H1 (cell line): Measurements from ENCODE around the gene DDX42. TPM values are rescaled to one million over a fixed set of nuclear protein-coding genes. Genes with fewer than 3 reads are reported as not detected.

Experiments used
- CTCF ChIA-PET: fragments of 300-600 bp; sonication (Branson Sonifier 250); formaldehyde crosslinking; loops from one replicate; lab custom pipeline; 2021; ENCODE audit not compliant: partially characterized antibody; lab: Charles Lee
- POLR2A ChIA-PET: fragments of 300-600 bp; sonication (Branson Sonifier 250); formaldehyde crosslinking; loops from one replicate; lab custom pipeline; 2021; ENCODE audit warnings: inconsistent platforms; ENCODE audit not compliant: partially characterized antibody; lab: Charles Lee
- DNase-seq, 2 experiments: peaks; one replicate each; pipeline versions ENCODE4 v3.0.0 to v3.0.0-alpha.2; 2010 to 2022; ENCODE audit warnings: low spot score in 2 of 2, low read depth in 1 of 2, mixed read lengths in 1 of 2
- FAIRE-seq: peaks from 2 replicates; lab custom pipeline; 2011; peaks lifted over from hg19 to GRCh38; lab: Jason Lieb, UNC
- H2AFZ ChIP-seq: 2 replicates; pipeline ENCODE4 v1.8.1; 2012; ENCODE audit warnings: low read length, inconsistent platforms
- H2AK5ac ChIP-seq: 2 replicates; pipeline ENCODE4 v1.6.1; 2013; ENCODE audit warnings: low read depth, low read length
- H2BK120ac ChIP-seq: replicated peaks from 2 replicates; pipeline ENCODE3; 2013; ENCODE audit warnings: low read depth, low read length, inconsistent platforms
- H2BK12ac ChIP-seq: 2 replicates; pipeline ENCODE4 v1.6.1; 2013; ENCODE audit warnings: low read depth, low read length
- H2BK15ac ChIP-seq: 2 replicates; pipeline ENCODE4 v1.6.1; 2013; ENCODE audit warnings: low read length
- H2BK20ac ChIP-seq: 2 replicates; pipeline ENCODE4 v1.6.1; 2013; ENCODE audit warnings: low read length
- H2BK5ac ChIP-seq: 2 replicates; pipeline ENCODE4 v1.6.1; 2013; ENCODE audit warnings: low read depth, low read length
- H3K14ac ChIP-seq: 2 replicates; pipeline ENCODE4 v1.6.1; 2013; ENCODE audit warnings: inconsistent platforms; ENCODE audit not compliant: insufficient read length
- H3K18ac ChIP-seq: 2 replicates; pipeline ENCODE4 v1.6.1; 2013; ENCODE audit warnings: low read length; ENCODE audit errors: extremely low read depth
- H3K23ac ChIP-seq: 2 replicates; pipeline ENCODE4 v1.6.1; 2013; ENCODE audit warnings: inconsistent platforms; ENCODE audit not compliant: insufficient read length
- H3K23me2 ChIP-seq: 2 replicates; pipeline ENCODE4 v1.6.1; 2013; ENCODE audit warnings: low read depth, low read length
- H3K27ac ChIP-seq: 2 replicates; pipeline ENCODE4 v1.6.1; 2011; ENCODE audit warnings: low read depth, low read length, inconsistent platforms
- H3K27me3 ChIP-seq, 4 experiments: replicated peaks in 1 of 4; 1 replicate in 1 of 4; 2 replicates in 3 of 4; pipeline versions ENCODE4 v1.6.1 to v1.8.1; 2011 to 2013; ENCODE audit warnings: low read length in 3 of 4, mild to moderate bottlenecking in 3 of 4, inconsistent platforms in 2 of 4, mixed read lengths in 2 of 4, moderate library complexity in 1 of 4; ENCODE audit not compliant: control insufficient read depth in 3 of 4, insufficient read depth in 3 of 4; ENCODE audit errors: extremely low read depth in 1 of 4
- H3K36me3 ChIP-seq, 4 experiments: 2 replicates each; pipeline versions ENCODE4 v1.6.1 to v1.8.1; 2011 to 2013; ENCODE audit warnings: mild to moderate bottlenecking in 4 of 4, low read length in 3 of 4, moderate library complexity in 2 of 4, control low read depth in 1 of 4, inconsistent platforms in 1 of 4; ENCODE audit not compliant: insufficient read depth in 4 of 4, control insufficient read depth in 2 of 4
- H3K4ac ChIP-seq: replicated peaks from 2 replicates; pipeline ENCODE3; 2013; ENCODE audit warnings: low read length, low read depth, mixed read lengths, inconsistent platforms; ENCODE audit not compliant: insufficient read length
- H3K4me1 ChIP-seq, 4 experiments: replicated peaks in 1 of 4; 1 replicate in 1 of 4; 2 replicates in 3 of 4; pipeline versions ENCODE4 v1.6.1 to v1.8.1; 2011 to 2013; ENCODE audit warnings: low read length in 3 of 4, inconsistent platforms in 2 of 4, mixed read lengths in 1 of 4; ENCODE audit not compliant: insufficient read depth in 4 of 4, control insufficient read depth in 3 of 4
- H3K4me2 ChIP-seq, 2 experiments: 2 replicates each; pipeline versions ENCODE4 v1.6.1 to v1.8.1; 2011 to 2013; ENCODE audit warnings: low read depth in 2 of 2, low read length in 2 of 2, control low read depth in 1 of 2, inconsistent platforms in 1 of 2, mild to moderate bottlenecking in 1 of 2; ENCODE audit not compliant: insufficient read depth in 1 of 2
- H3K4me3 ChIP-seq, 4 experiments: fragments of 200-600, 300-600 bp in 1 of 4; sonication (generic), shearing (Covaris generic), sonication (Bioruptor Twin) in 1 of 4; 2 replicates each; pipeline versions ENCODE4 v1.5.1 to v1.8.1; 2011 to 2016; ENCODE audit warnings: low read length in 4 of 4, low read depth in 3 of 4, control low read depth in 2 of 4, inconsistent platforms in 2 of 4, mild to moderate bottlenecking in 2 of 4, mixed read lengths in 1 of 4, moderate library complexity in 1 of 4; ENCODE audit not compliant: insufficient read depth in 2 of 4; ENCODE audit errors: extremely low read depth in 1 of 4
- H3K56ac ChIP-seq: replicated peaks from 2 replicates; pipeline ENCODE3; 2013; ENCODE audit warnings: low read depth, mild to moderate bottlenecking, mixed read lengths, low read length, inconsistent platforms; ENCODE audit not compliant: insufficient read length
- H3K79me1 ChIP-seq: 2 replicates; pipeline ENCODE4 v1.6.1; 2013; ENCODE audit warnings: low read depth, low read length, control low read depth
- H3K79me2 ChIP-seq, 2 experiments: 2 replicates each; pipeline versions ENCODE4 v1.6.1 to v1.8.1; 2012 to 2013; ENCODE audit warnings: low read length in 2 of 2, mild to moderate bottlenecking in 2 of 2, inconsistent platforms in 1 of 2; ENCODE audit not compliant: insufficient read depth in 2 of 2, control insufficient read depth in 1 of 2
- H3K9ac ChIP-seq, 4 experiments: replicated peaks in 1 of 4; 1 replicate in 1 of 4; 2 replicates in 3 of 4; pipeline versions ENCODE4 v1.6.1 to v1.8.1; 2011 to 2013; ENCODE audit warnings: low read depth in 3 of 4, low read length in 3 of 4, control low read depth in 2 of 4, mild to moderate bottlenecking in 2 of 4, moderate library complexity in 2 of 4, inconsistent platforms in 1 of 4; ENCODE audit errors: extremely low read depth in 1 of 4
- H3K9me3 ChIP-seq, 2 experiments: 2 replicates each; pipeline versions ENCODE4 v1.6.1 to v1.8.1; 2012 to 2013; ENCODE audit warnings: mild to moderate bottlenecking in 2 of 2, moderate library complexity in 2 of 2, control low read depth in 1 of 2, inconsistent platforms in 1 of 2, low read depth in 1 of 2, low read length in 1 of 2, mixed read lengths in 1 of 2; ENCODE audit not compliant: insufficient read depth in 2 of 2
- H4K20me1 ChIP-seq, 2 experiments: replicated peaks in 1 of 2; 2 replicates each; pipeline versions ENCODE3 to v1.8.1; 2011 to 2013; ENCODE audit warnings: inconsistent platforms in 2 of 2, low read length in 2 of 2, mild to moderate bottlenecking in 1 of 2; ENCODE audit not compliant: insufficient read depth in 2 of 2, control insufficient read depth in 1 of 2
- H4K5ac ChIP-seq: 2 replicates; pipeline ENCODE4 v1.6.1; 2013; ENCODE audit warnings: low read length, low read depth, mixed read lengths, inconsistent platforms; ENCODE audit not compliant: insufficient read length
- H4K8ac ChIP-seq: 2 replicates; pipeline ENCODE4 v1.8.0; 2013; ENCODE audit warnings: mild to moderate bottlenecking, moderate library complexity, low read length, inconsistent platforms; ENCODE audit not compliant: insufficient read depth; ENCODE audit errors: extremely low read depth
- H4K91ac ChIP-seq: replicated peaks from 2 replicates; pipeline ENCODE3; 2013; ENCODE audit warnings: low read length, mixed read lengths, inconsistent platforms; ENCODE audit not compliant: insufficient read length
- SIRT6 ChIP-seq: IDR thresholded peaks from one replicate; pipeline ENCODE4 v1.7.1; 2012; ENCODE audit warnings: low read length, inconsistent platforms
- WGBS, 2 experiments: shearing (Covaris generic) in 1 of 2; methylation state at CpG; one replicate each; pipeline versions ENCODE4 v1.1.6 to v1.1.7; 2013 to 2015; ENCODE audit warnings: low lambda C conversion rate in 2 of 2, mixed read lengths in 2 of 2, inconsistent platforms in 1 of 2, low coverage in 1 of 2, missing lambda C conversion rate in 1 of 2; ENCODE audit not compliant: insufficient replicate concordance in 2 of 2, insufficient coverage in 1 of 2, insufficient read length in 1 of 2; ENCODE audit errors: extremely low coverage in 1 of 2, missing lambda C conversion rate in 1 of 2; 5-methylcytosine and 5-hydroxymethylcytosine counted together
- polyA plus RNA-seq, 7 experiments: library from polyadenylated mRNA; depleted of rRNA in 3 of 7; stranded (reverse) in 5 of 7; unstranded in 2 of 7; fragments of >200 nt in 5 of 7; fragments of 200-250 nt in 2 of 7; gene quantifications; 1 replicate in 5 of 7; 2 replicates in 1 of 7; 4 replicates in 1 of 7; pipeline versions ENCODE4 v1.2.1 to v1.2.3, GENCODE V29; 2011 to 2013; ENCODE audit warnings: missing spikeins in 2 of 7, mixed read lengths in 2 of 7
- total RNA-seq: library from RNA; stranded (reverse); fragmentation: NEBNext Ultra II Directional; extraction: Animal tissue kit (Norgen Biotek cat#: 25700); gene quantifications from 2 replicates; pipeline ENCODE4 v1.2.1, GENCODE V29; 2021

The DDX42 gene
- total and polyA plus RNA-seq, 2 of the 8 experiments (the other 6 are each of a cell fraction or from before 2014, with no cell fraction given), result 40.6 to 114 TPM

DNA sequence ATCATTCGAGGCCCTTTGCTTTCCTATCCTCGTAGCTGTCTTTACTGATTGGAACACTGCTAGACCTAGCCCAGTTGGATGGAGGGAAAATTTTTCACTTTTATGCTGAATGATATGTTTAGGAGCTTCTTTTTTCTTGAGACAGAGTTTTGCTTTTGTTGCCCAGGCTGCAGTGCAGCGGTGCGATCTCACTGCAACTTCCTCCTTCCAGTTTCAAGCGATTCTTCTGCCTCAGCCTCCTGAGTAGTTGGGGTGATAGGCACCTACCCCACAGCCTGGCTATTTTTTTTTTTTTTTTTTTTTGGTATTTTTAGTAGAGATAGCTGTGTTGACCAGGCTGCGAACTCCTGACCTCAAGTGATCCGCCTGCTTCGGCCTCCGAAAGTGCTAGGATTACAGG is 36.0 kb downstream of the DDX42 start:
- no peak overlapping the region for H3K27ac ChIP-seq
- ChIA-PET POLR2A (interaction anchor here (0.9 to 32.3 kb wide), 5 partner anchors 10 to 47 kb away, joined by 3 to 593 read pairs (median 6); partner anchors contain the start of genes CCDC47, DDX42, FTSJ3 and PSMC5), CTCF (interaction anchor here (0.9 to 3.0 kb wide), 5 partner anchors 9 to 28 kb away, joined by 3 to 18 read pairs (median 3); no protein-coding TSS in a partner anchor)

More for the DNA sequence above, 36.0 kb downstream of the DDX42 start:
- no peak overlapping the region for H3K56ac ChIP-seq
- FAIRE-seq (no peak), DNase-seq (no peak)
- no peak overlapping the region for H3K4me2 ChIP-seq
- no peaks in the 10 kb centered on the region for H3K23me2 ChIP-seq
- no peak overlapping the region for H4K5ac ChIP-seq
- no peak for TF ChIP-seq SIRT6
- 83% methylated on average over 9 of the region's 9 CpGs; no CpG with 5 or more reads in 1 of the 2 experiments for WGBS, 2 experiments
- H2BK20ac ChIP-seq, result no peak overlapping the region
- no peak overlapping the region for H4K8ac ChIP-seq
- no peak overlapping the region for H2AK5ac ChIP-seq
- H2BK12ac ChIP-seq, result no peak overlapping the region
- peaks cover 3 to 5% of the 10 kb centered on the region in 2 experiments for H4K20me1 ChIP-seq
- H3K4me3 ChIP-seq, result no peak overlapping the region
- no peak overlapping the region for H3K23ac ChIP-seq
- H3K18ac ChIP-seq, result no peak overlapping the region
- H3K4ac ChIP-seq, result no peak overlapping the region
- no peak overlapping the region for H2BK120ac ChIP-seq
- no peaks in the 10 kb centered on the region for H3K9me3 ChIP-seq
- H3K79me1 ChIP-seq, result no peaks in the 10 kb centered on the region; the same call in 1 of the 2 replicates
- H3K36me3 ChIP-seq, result peaks cover 43 to 96% (median 88%) of the 10 kb centered on the region in 4 experiments
- H2BK5ac ChIP-seq, result no peak overlapping the region
- no peaks in the 10 kb centered on the region for H3K79me2 ChIP-seq
- H2AFZ ChIP-seq, result no peak overlapping the region
- H3K4me1 ChIP-seq, result no peaks in the 10 kb centered on the region
- no peak overlapping the region for H2BK15ac ChIP-seq
- no peaks in the 10 kb centered on the region for H3K27me3 ChIP-seq
- H4K91ac ChIP-seq, result no peak overlapping the region
- H3K14ac ChIP-seq, result no peak overlapping the region
- H3K9ac ChIP-seq, result no peak overlapping the region
